HUES64 (cell line): ENCODE data around the gene SDE2. TPM values are rescaled to one million over a fixed set of nuclear protein-coding genes. Genes with fewer than 3 reads are reported as not detected.
A peak's percentile ranks its signal among the peaks of the same experiment; 100 is the strongest.

Source experiments
- H3K27ac ChIP-seq: 2 replicates; pipeline ENCODE4 v1.7.0; 2013; ENCODE audit warnings: low read depth, low read length, inconsistent platforms
- H3K27me3 ChIP-seq: 2 replicates; pipeline ENCODE4 v1.6.1; 2013; ENCODE audit warnings: mild to moderate bottlenecking, low read length; ENCODE audit not compliant: insufficient read depth
- H3K36me3 ChIP-seq: 2 replicates; pipeline ENCODE4 v1.6.1; 2013; ENCODE audit warnings: mild to moderate bottlenecking, low read length; ENCODE audit not compliant: insufficient read depth
- H3K4me1 ChIP-seq: 2 replicates; pipeline ENCODE4 v1.6.1; 2013; ENCODE audit warnings: mild to moderate bottlenecking, low read length, moderate library complexity; ENCODE audit not compliant: insufficient read depth
- H3K4me3 ChIP-seq: 2 replicates; pipeline ENCODE4 v1.5.1; 2013; ENCODE audit warnings: mild to moderate bottlenecking, low read length, moderate library complexity
- H3K9ac ChIP-seq: 2 replicates; pipeline ENCODE4 v1.6.1; 2013; ENCODE audit warnings: mild to moderate bottlenecking, low read depth, low read length
- H3K9me3 ChIP-seq: 2 replicates; pipeline ENCODE4 v1.6.1; 2013; ENCODE audit warnings: low read depth, low read length; ENCODE audit not compliant: insufficient read depth
- WGBS: fragments of 150-250, 120-280 bp; methylation state at CpG from one replicate; pipeline ENCODE4 v1.1.7; 2013; ENCODE audit warnings: missing lambda C conversion rate; 5-methylcytosine and 5-hydroxymethylcytosine counted together
- polyA plus RNA-seq, 2 experiments: library from polyadenylated mRNA; stranded (reverse); fragments of 50-300 nt; gene quantifications; one replicate each; pipeline ENCODE4 v1.2.3, GENCODE V29; 2013

SDE2 gene
- polyA plus RNA-seq (2013, experiment 1 of 2): 11.2 TPM
- polyA plus RNA-seq (2013, experiment 2 of 2): 11.3 TPM

- Histone ChIP-seq H3K9me3 (no peaks in the 10 kb centered on the region), H3K9ac (peak within 1 kb of the TSS; percentile 89), H3K4me1 (peaks cover 21% of the 10 kb centered on the region), H3K4me3 (peak within 1 kb of the TSS; percentile 96), H3K27me3 (no peaks in the 10 kb centered on the region), H3K27ac (peak within 1 kb of the TSS; percentile 87), H3K36me3 (peaks cover 15% of the 10 kb centered on the region)
- 4% methylated on average over 52 of the region's 53 CpGs for WGBS
Measured at GRCh38 chr1:225999227-225999911, at the start of gene SDE2. TSS of gene SDE2 (minus strand) at chr1:225999343. CDS start at chr1:225999312, 31 bp downstream.

- H3K9me3 ChIP-seq: no peaks in the 10 kb centered on the region
- no peaks in the 10 kb centered on the region for H3K27me3 ChIP-seq
- H3K4me1 ChIP-seq: no peaks in the 10 kb centered on the region
- no peak overlapping the region for H3K9ac ChIP-seq
- no peak overlapping the region for H3K27ac ChIP-seq
- H3K4me3 ChIP-seq: no peak overlapping the region
- WGBS: 90% methylated on average over 1 of the region's 1 CpG
- H3K36me3 ChIP-seq: no peaks in the 10 kb centered on the region
Measured at GRCh38 chr1:226048886-226049285, 49.7 kb upstream of the SDE2 start.

GRCh38 chr1:226047495-226047894 is 48.4 kb upstream of the SDE2 start:
- H3K27me3 ChIP-seq: no peaks in the 10 kb centered on the region
- no peak overlapping the region for H3K27ac ChIP-seq
- no peak overlapping the region for H3K9ac ChIP-seq
- H3K36me3 ChIP-seq: no peaks in the 10 kb centered on the region
- no peak overlapping the region for H3K4me3 ChIP-seq
- no peaks in the 10 kb centered on the region for H3K9me3 ChIP-seq
- no peaks in the 10 kb centered on the region for H3K4me1 ChIP-seq
- 91% methylated on average over 1 of the region's 1 CpG for WGBS

GRCh38 chr1:226046240-226046639 is 47.1 kb upstream of the SDE2 start:
- Histone ChIP-seq H3K27ac (no peak overlapping the region), H3K4me3 (no peak overlapping the region)

GRCh38 chr1:226044514-226045101 is 45.5 kb upstream of the SDE2 start:
- no peaks in the 10 kb centered on the region for H3K27me3 ChIP-seq
- H3K27ac ChIP-seq: no peak overlapping the region
- 80% methylated on average over 4 of the region's 4 CpGs for WGBS
- no peaks in the 10 kb centered on the region for H3K9me3 ChIP-seq
- no peaks in the 10 kb centered on the region for H3K4me1 ChIP-seq
- H3K9ac ChIP-seq: no peak overlapping the region
- H3K4me3 ChIP-seq: no peak overlapping the region
- H3K36me3 ChIP-seq: no peaks in the 10 kb centered on the region

More at GRCh38 chr1:226046240-226046639, 47.1 kb upstream of the SDE2 start:
- Histone ChIP-seq H3K4me1 (no peaks in the 10 kb centered on the region), H3K9me3 (no peaks in the 10 kb centered on the region), H3K9ac (no peak overlapping the region), H3K27me3 (no peaks in the 10 kb centered on the region), H3K36me3 (no peaks in the 10 kb centered on the region)
- WGBS: 92% methylated on average over 5 of the region's 6 CpGs

GRCh38 chr1:226041419-226041818 is 42.3 kb upstream of the SDE2 start:
- WGBS: 52% methylated on average over 1 of the region's 1 CpG
- H3K9me3 ChIP-seq: no peaks in the 10 kb centered on the region

GRCh38 chr1:226038661-226039060 is 39.5 kb upstream of the SDE2 start:
- no peaks in the 10 kb centered on the region for H3K4me1 ChIP-seq
- H3K27me3 ChIP-seq: no peaks in the 10 kb centered on the region
- WGBS: no CpG with 5 or more reads among the region's 1 CpG
- no peak overlapping the region for H3K9ac ChIP-seq
- H3K9me3 ChIP-seq: no peaks in the 10 kb centered on the region
- H3K27ac ChIP-seq: no peak overlapping the region
- H3K4me3 ChIP-seq: no peak overlapping the region
- no peaks in the 10 kb centered on the region for H3K36me3 ChIP-seq

More at GRCh38 chr1:226041419-226041818, 42.3 kb upstream of the SDE2 start:
- Histone ChIP-seq H3K4me3 (no peak overlapping the region), H3K9ac (no peak overlapping the region), H3K27me3 (no peaks in the 10 kb centered on the region), H3K36me3 (no peaks in the 10 kb centered on the region), H3K27ac (no peak overlapping the region), H3K4me1 (no peaks in the 10 kb centered on the region)

GRCh38 chr1:226035915-226036314 is 36.8 kb upstream of the SDE2 start:
- no peaks in the 10 kb centered on the region for H3K4me1 ChIP-seq
- no peaks in the 10 kb centered on the region for H3K27me3 ChIP-seq
- H3K9me3 ChIP-seq: no peaks in the 10 kb centered on the region
- 96% methylated on average over 5 of the region's 5 CpGs for WGBS
- no peaks in the 10 kb centered on the region for H3K36me3 ChIP-seq
- no peak overlapping the region for H3K4me3 ChIP-seq
- H3K27ac ChIP-seq: no peak overlapping the region
- no peak overlapping the region for H3K9ac ChIP-seq

- 90% methylated on average over 6 of the region's 6 CpGs for WGBS
- Histone ChIP-seq H3K27ac (no peak overlapping the region), H3K9ac (no peak overlapping the region), H3K4me3 (no peak overlapping the region), H3K9me3 (no peaks in the 10 kb centered on the region), H3K27me3 (no peaks in the 10 kb centered on the region), H3K36me3 (no peaks in the 10 kb centered on the region), H3K4me1 (no peaks in the 10 kb centered on the region)
Measured at GRCh38 chr1:226034482-226034881, 35.3 kb upstream of the SDE2 start.

- no peaks in the 10 kb centered on the region for H3K9me3 ChIP-seq
- H3K4me3 ChIP-seq: no peak overlapping the region
- no peak overlapping the region for H3K9ac ChIP-seq
- H3K36me3 ChIP-seq: no peaks in the 10 kb centered on the region
- no peaks in the 10 kb centered on the region for H3K27me3 ChIP-seq
- H3K27ac ChIP-seq: no peak overlapping the region
- no peaks in the 10 kb centered on the region for H3K4me1 ChIP-seq
Measured at GRCh38 chr1:226033991-226034390, 34.8 kb upstream of the SDE2 start.

GRCh38 chr1:226033582-226033981 is 34.4 kb upstream of the SDE2 start:
- no peaks in the 10 kb centered on the region for H3K36me3 ChIP-seq
- no peak overlapping the region for H3K27ac ChIP-seq
- H3K4me3 ChIP-seq: no peak overlapping the region
- 93% methylated on average over 4 of the region's 4 CpGs for WGBS
- no peaks in the 10 kb centered on the region for H3K27me3 ChIP-seq
- no peaks in the 10 kb centered on the region for H3K4me1 ChIP-seq
- no peak overlapping the region for H3K9ac ChIP-seq
- no peaks in the 10 kb centered on the region for H3K9me3 ChIP-seq
